ENCODE data around the gene TOP3B. TPM values are rescaled to one million over a fixed set of nuclear protein-coding genes. Genes with fewer than 3 reads are reported as not detected.

The TOP3B gene
- total RNA-seq, 1 donor from 2014 or later = 24.8 TPM

DNA sequence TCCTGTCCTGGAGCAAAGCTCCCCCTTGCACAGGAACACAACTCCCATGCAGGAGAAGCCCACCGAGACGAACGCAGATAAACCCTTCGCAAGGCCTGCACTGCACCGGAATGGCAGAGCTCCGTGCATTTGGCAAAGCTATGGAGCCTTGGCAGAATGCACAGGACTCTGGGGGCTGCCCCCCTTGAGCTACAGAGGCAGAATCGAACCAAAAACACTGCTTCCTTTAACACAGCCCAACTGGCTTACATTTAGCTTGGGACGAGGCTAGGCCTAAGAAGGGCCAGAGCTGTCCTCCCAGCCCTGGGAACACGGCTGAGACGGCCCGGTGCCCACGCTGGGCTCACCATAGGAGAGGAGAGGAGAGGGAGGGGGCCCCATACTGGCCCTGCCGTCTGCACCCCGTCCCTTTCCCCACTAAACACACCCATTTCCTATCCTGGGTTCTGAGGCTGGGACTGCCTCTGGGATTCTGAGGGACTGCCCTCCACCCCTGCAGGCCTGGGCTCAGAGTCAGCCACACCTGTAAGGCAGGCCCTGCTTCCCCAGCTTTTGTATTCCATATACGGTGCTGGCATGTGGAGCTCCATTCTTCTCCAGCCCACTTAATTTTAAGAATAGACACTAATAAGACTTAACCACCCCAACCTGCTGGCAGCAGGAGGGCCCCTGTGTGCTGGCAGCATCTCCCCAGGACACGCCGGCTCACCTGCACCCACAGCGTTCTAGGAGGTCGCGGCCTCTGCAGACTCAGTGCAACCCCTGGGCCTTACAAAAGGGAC lies 62.9 kb downstream of the TOP3B start:
- H3K27me3 ChIP-seq = no peaks in the 10 kb centered on the region
- no peaks in the 10 kb centered on the region for H3K4me1 ChIP-seq
- TF ChIP-seq, protein P1, sequence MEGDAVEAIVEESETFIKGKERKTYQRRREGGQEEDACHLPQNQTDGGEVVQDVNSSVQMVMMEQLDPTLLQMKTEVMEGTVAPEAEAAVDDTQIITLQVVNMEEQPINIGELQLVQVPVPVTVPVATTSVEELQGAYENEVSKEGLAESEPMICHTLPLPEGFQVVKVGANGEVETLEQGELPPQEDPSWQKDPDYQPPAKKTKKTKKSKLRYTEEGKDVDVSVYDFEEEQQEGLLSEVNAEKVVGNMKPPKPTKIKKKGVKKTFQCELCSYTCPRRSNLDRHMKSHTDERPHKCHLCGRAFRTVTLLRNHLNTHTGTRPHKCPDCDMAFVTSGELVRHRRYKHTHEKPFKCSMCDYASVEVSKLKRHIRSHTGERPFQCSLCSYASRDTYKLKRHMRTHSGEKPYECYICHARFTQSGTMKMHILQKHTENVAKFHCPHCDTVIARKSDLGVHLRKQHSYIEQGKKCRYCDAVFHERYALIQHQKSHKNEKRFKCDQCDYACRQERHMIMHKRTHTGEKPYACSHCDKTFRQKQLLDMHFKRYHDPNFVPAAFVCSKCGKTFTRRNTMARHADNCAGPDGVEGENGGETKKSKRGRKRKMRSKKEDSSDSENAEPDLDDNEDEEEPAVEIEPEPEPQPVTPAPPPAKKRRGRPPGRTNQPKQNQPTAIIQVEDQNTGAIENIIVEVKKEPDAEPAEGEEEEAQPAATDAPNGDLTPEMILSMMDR (IDR thresholded peaks at IDR 0.05) = no peak
- no peak overlapping the region for H3K4me3 ChIP-seq
- no peak for DNase-seq
- peaks cover 3% of the 10 kb centered on the region for H3K36me3 ChIP-seq
- no peak for ATAC-seq
- intact Hi-C loops (cut with DNase I) = no loop called here
- H3K9me3 ChIP-seq = no peaks in the 10 kb centered on the region
- H3K27ac ChIP-seq = no peak overlapping the region

DNA sequence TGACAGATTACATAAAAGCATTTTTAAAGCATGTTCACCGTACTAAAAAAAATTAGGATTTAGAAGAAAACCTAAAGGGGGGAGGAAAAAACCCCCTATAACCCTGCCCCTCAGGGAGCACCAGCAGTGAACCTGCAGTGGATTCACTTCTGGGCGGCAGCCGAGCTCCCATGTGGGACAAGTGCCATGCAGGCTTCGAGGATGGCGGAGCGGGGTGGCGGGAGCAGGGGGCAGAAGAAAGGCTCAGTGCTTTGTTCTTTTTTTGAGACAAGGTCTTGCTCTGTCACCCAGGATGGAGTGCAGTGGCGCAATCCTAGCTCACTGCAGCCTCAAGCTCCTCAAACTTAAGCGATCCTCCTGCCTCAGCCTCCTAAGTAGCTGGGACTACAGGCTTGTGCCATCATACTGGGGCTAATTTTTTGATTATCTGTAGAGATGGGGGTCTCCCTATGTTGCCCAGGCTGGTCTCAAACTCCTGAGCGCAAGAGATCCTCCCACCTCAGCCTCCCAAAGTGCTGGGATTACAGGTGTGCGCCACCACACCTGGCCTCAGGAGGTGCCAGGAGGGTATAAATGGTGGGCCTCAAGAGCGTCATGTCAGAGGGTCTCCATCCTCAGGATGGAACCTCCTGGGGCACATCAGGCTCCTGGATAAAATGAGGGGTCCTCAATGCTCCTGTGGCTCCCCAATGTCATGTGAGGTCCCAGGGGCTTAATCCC lies 64.0 kb downstream of the TOP3B start:
- Histone ChIP-seq H3K4me1 (no peaks in the 10 kb centered on the region), H3K27ac (no peak overlapping the region), H3K9me3 (no peaks in the 10 kb centered on the region), H3K27me3 (no peaks in the 10 kb centered on the region), H3K4me3 (no peak overlapping the region), H3K36me3 (peaks cover 3% of the 10 kb centered on the region)
- ATAC-seq (no peak), DNase-seq (no peak)
- intact Hi-C loops (cut with DNase I) = no loop called here
- TF ChIP-seq, protein P1 (IDR thresholded peaks at IDR 0.05) = no peak

DNA sequence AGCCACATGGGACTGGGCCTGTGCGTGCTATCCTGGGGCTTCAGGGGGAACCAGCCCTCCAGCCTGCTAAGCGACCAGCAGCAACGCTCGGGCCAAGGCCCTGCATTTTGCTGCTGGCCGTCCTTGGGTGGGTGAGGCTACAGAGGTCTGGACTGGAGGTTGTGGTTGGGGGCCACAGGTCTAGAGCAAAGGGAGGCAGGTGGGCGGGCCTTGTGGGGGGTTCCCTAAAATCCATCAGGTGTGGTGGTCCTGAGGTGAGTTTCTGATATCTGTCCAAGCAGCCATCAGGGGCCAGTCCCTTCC lies 64.7 kb downstream of the TOP3B start:
- Histone ChIP-seq H3K9me3 (no peaks in the 10 kb centered on the region), H3K4me3 (no peak overlapping the region), H3K27me3 (no peaks in the 10 kb centered on the region), H3K4me1 (no peaks in the 10 kb centered on the region), H3K27ac (no peak overlapping the region), H3K36me3 (peaks cover 3% of the 10 kb centered on the region)
- ATAC-seq (no peak), DNase-seq (no peak)
- intact Hi-C loops (cut with DNase I) = no loop called here
- TF ChIP-seq, protein P1 (IDR thresholded peaks at IDR 0.05) = no peak

DNA sequence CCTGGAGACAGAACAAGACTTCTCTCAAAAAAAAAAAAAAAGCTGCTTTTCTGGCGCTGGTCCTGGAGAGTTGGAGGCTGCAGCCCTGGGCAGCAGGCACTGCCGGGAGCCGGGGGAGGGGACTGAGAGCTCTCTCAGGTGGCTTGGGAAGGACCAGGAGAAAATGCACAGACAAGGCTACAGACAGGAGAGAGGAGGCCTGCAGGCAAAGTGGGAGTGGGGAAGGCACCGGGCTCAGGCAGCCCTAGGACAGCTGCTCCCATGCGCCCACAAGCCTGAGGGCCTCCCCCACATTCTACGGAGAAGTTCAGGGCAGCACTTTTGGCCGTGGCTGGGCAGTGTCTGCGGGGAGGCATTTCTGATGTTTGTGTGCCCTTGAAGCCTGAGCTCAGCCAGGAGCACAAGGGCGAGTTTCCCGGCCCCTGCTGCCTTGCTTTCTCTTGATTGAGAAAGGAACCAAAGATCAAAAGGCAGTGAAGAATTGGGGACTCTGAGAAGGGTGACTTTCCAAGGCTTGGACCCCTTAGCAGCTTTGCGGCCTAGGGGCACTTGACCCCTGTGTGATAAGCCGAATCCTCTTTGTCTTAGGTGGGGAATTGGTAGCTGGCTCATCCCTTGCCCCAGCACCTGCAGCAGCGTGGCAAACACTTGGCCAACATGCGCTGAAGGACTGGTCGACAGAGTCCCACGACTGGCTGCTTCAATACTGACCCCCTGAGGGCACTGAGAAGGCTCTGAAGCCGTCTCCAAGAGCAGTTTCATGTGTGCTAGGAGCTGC lies 65.2 kb downstream of the TOP3B start:
- Histone ChIP-seq H3K9me3 (no peaks in the 10 kb centered on the region), H3K36me3 (no peaks in the 10 kb centered on the region), H3K27ac (no peak overlapping the region), H3K4me1 (no peaks in the 10 kb centered on the region), H3K4me3 (no peak overlapping the region), H3K27me3 (no peaks in the 10 kb centered on the region)
- DNase-seq = no peak
- intact Hi-C loops (cut with DNase I) = no loop called here
- ATAC-seq = no peak
- TF ChIP-seq, protein P1 (IDR thresholded peaks at IDR 0.05) = no peak

DNA sequence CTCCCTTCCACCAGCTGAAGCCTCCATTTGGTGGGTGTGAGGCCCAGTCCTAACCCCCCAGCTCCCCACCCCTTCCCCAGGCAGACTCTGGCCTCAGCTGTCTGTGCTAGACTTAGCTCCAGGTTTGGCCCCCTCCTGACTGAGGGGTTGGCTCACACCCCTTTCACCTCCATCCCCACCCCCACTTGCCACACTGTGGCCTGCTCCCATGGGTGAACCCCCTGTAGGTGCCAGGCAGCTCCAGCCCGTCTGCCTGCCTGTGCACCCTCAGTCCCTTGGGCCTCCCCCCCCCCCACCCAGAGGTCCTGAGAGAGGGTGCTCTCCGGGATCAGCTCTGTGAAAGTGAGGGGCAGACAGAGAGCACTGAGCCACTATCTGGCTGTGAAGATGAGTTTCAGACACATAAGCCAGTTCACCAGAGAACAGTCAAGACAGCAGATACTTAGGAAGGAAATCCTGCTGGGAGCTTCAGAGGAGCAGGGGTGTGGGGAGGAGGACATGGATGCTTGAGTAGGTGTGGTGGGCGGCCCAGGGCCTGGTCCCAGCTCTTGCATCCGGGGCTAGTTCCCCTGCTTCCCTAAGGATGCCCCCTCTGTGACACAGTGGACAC lies 66.2 kb downstream of the TOP3B start:
- TF ChIP-seq, protein P1 (IDR thresholded peaks at IDR 0.05) = no peak
- DNase-seq = no peak
- Histone ChIP-seq H3K4me1 (no peaks in the 10 kb centered on the region), H3K27me3 (no peaks in the 10 kb centered on the region), H3K27ac (no peak overlapping the region), H3K4me3 (no peak overlapping the region), H3K36me3 (no peaks in the 10 kb centered on the region), H3K9me3 (no peaks in the 10 kb centered on the region)
- ATAC-seq = peak; percentile 6
- intact Hi-C loops (cut with DNase I) = no loop called here

All from upper lobe of right lung (tissue), 1 donor.